Neural progenitor cell (in vitro differentiated cells): ENCODE measurements around the gene BRD1. TPM values are rescaled to one million over a fixed set of nuclear protein-coding genes. Genes with fewer than 3 reads are reported as not detected.
"Not testable (repeated sequence)": the region's sequence is repeated elsewhere in the genome, so short reads cannot be mapped to it uniquely, and the experiment has no call there.

ENCODE experiments used
- DNase-seq: peaks from one replicate; pipeline ENCODE4 v3.0.0-alpha.2; 2016; ENCODE audit warnings: low spot score
- H2AFZ ChIP-seq: fragments of 200-600 bp; sonication (generic); replicated peaks from 2 replicates; pipeline ENCODE4 v1.6.1; 2016; ENCODE audit warnings: antibody characterized with exemption
- H3F3A ChIP-seq: fragments of 200-600 bp; sonication (generic); 2 replicates; pipeline ENCODE4 v1.6.1; 2016; ENCODE audit warnings: antibody characterized with exemption, low read depth
- H3K27ac ChIP-seq: fragments of 200-600 bp; sonication (generic); 2 replicates; pipeline ENCODE4 v1.5.1; 2016; ENCODE audit warnings: mild to moderate bottlenecking
- H3K27me3 ChIP-seq: fragments of 200-600 bp; sonication (generic); 2 replicates; pipeline ENCODE4 v1.6.1; 2016; ENCODE audit warnings: mild to moderate bottlenecking, moderate library complexity
- H3K36me3 ChIP-seq: fragments of 200-600 bp; sonication (generic); 2 replicates; pipeline ENCODE4 v1.5.1; 2016
- H3K4me1 ChIP-seq: fragments of 200-600 bp; sonication (generic); 2 replicates; pipeline ENCODE4 v1.6.1; 2016; ENCODE audit warnings: mixed run types
- H3K4me2 ChIP-seq: fragments of 200-600 bp; sonication (generic); 2 replicates; pipeline ENCODE4 v1.6.1; 2016
- H3K4me3 ChIP-seq: fragments of 200-600 bp; sonication (generic); 2 replicates; pipeline ENCODE4 v1.5.1; 2016
- H3K79me2 ChIP-seq: fragments of 200-600 bp; sonication (generic); 2 replicates; pipeline ENCODE4 v1.6.1; 2016; ENCODE audit warnings: low read depth
- H3K9ac ChIP-seq: fragments of 200-600 bp; sonication (generic); 2 replicates; pipeline ENCODE4 v1.6.1; 2016
- H3K9me3 ChIP-seq: fragments of 200-600 bp; sonication (generic); 2 replicates; pipeline ENCODE4 v1.5.1; 2016; ENCODE audit warnings: low read depth
- H4K20me1 ChIP-seq: fragments of 200-600 bp; sonication (generic); 2 replicates; pipeline ENCODE4 v1.6.1; 2016; ENCODE audit warnings: low read depth
- H3K27ac Mint-ChIP-seq: 3 replicates; pipeline ENCODE4 v1.8.0; 2021; ENCODE audit warnings: mixed read lengths
- H3K27me3 Mint-ChIP-seq: 2 replicates; pipeline ENCODE4 v1.8.0; 2022; ENCODE audit warnings: low read depth, mild to moderate bottlenecking, inconsistent platforms, moderate library complexity, mixed read lengths; ENCODE audit not compliant: insufficient read depth
- H3K36me3 Mint-ChIP-seq: 3 replicates; pipeline ENCODE4 v1.8.0; 2021; ENCODE audit warnings: mixed read lengths
- H3K4me1 Mint-ChIP-seq: 3 replicates; pipeline ENCODE4 v1.8.0; 2021; ENCODE audit warnings: mixed read lengths
- H3K4me3 Mint-ChIP-seq: 3 replicates; pipeline ENCODE4 v1.8.0; 2021; ENCODE audit warnings: mild to moderate bottlenecking, moderate library complexity, mixed read lengths
- H3K9me3 Mint-ChIP-seq: 3 replicates; pipeline ENCODE4 v1.8.0; 2020; ENCODE audit warnings: mixed read lengths
- EZH2 ChIP-seq: fragments of 200-600 bp; sonication (generic); IDR thresholded peaks from 2 replicates; pipeline ENCODE4 v1.6.1; 2017; ENCODE audit warnings: antibody characterized with exemption, mild to moderate bottlenecking, moderate library complexity
- EZH2phosphoT487 ChIP-seq: fragments of 200-600 bp; sonication (generic); IDR thresholded peaks from 2 replicates; pipeline ENCODE4 v1.6.1; 2017; ENCODE audit warnings: antibody characterized with exemption
- total RNA-seq: library from RNA; depleted of rRNA; stranded (reverse); fragments of >200 nt; gene quantifications from 2 replicates; pipeline ENCODE4 v1.2.3, GENCODE V29; 2015; ENCODE audit warnings: low replicate concordance
- TF ChIP-seq, protein P1 (sequence below): fragments of 200-600 bp; sonication (generic); IDR thresholded peaks from 2 replicates; pipeline ENCODE4 v1.5.1; 2017; ENCODE audit warnings: antibody characterized with exemption, mild to moderate bottlenecking

Gene BRD1
- total RNA-seq, 1 donor from 2014 or later, result 31.2 TPM

DNA sequence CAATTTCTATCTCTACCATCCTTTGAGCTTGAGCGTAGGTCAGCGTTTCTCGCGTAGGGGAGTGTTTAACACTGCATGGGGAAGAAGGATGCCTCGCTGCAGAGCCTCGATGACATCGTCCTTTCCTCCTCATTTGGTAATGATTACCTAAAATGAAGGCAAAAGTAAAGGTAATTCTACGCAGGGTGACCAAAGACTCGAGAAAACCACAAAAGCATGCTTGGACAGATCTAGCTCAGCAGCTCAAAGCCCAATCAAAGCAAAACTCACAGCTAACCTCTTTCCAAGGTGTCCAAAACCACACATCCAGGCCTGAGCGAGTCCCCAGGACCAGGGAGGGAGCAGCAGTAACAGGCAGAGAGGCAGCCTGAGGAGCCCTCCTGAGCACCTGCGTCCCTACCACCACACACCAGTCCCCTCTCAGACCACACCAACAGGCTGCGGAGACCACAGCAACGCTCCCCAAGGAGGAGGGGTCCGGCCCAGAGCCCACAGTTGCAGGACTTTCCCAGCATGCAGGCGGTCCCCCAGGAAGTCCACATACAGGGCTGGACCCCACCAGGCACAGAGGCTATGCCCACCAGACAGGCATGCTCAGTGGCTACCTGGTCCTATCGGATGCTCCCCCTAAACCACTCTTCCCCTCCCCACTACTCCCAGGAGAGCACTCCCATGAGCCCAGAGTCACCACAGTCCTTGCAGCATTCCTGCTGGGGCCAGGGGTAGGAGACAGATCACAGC is 3.3 kb downstream of the BRD1 start:
- H3K4me3 Mint-ChIP-seq, result peak overlapping the region; percentile 91
- no peaks in the 10 kb centered on the region for H3F3A ChIP-seq
- no peak for DNase-seq
- peaks cover 1% of the 10 kb centered on the region for H3K9me3 Mint-ChIP-seq
- H3K79me2 ChIP-seq, result peaks cover 83% of the 10 kb centered on the region
- H3K9me3 ChIP-seq, result no peaks in the 10 kb centered on the region
- H3K4me1 ChIP-seq, result peaks cover 11% of the 10 kb centered on the region
- no peak overlapping the region for H3K4me2 ChIP-seq
- peaks cover 76% of the 10 kb centered on the region for H4K20me1 ChIP-seq
- H3K9ac ChIP-seq, result no peak overlapping the region
- H3K4me3 ChIP-seq, result no peak overlapping the region
- no peak overlapping the region for H2AFZ ChIP-seq
- peaks cover 9% of the 10 kb centered on the region for H3K27me3 Mint-ChIP-seq
- H3K27ac ChIP-seq, result no peak overlapping the region
- H3K36me3 ChIP-seq, result no peaks in the 10 kb centered on the region
- H3K27me3 ChIP-seq, result no peaks in the 10 kb centered on the region
- H3K36me3 Mint-ChIP-seq, result peaks cover 36% of the 10 kb centered on the region
- peaks cover 26% of the 10 kb centered on the region for H3K4me1 Mint-ChIP-seq
- H3K27ac Mint-ChIP-seq, result no peak overlapping the region
- no peak for TF ChIP-seq EZH2phosphoT487
- no peak for TF ChIP-seq EZH2
- TF ChIP-seq, protein P1, sequence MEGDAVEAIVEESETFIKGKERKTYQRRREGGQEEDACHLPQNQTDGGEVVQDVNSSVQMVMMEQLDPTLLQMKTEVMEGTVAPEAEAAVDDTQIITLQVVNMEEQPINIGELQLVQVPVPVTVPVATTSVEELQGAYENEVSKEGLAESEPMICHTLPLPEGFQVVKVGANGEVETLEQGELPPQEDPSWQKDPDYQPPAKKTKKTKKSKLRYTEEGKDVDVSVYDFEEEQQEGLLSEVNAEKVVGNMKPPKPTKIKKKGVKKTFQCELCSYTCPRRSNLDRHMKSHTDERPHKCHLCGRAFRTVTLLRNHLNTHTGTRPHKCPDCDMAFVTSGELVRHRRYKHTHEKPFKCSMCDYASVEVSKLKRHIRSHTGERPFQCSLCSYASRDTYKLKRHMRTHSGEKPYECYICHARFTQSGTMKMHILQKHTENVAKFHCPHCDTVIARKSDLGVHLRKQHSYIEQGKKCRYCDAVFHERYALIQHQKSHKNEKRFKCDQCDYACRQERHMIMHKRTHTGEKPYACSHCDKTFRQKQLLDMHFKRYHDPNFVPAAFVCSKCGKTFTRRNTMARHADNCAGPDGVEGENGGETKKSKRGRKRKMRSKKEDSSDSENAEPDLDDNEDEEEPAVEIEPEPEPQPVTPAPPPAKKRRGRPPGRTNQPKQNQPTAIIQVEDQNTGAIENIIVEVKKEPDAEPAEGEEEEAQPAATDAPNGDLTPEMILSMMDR, result no peak

DNA sequence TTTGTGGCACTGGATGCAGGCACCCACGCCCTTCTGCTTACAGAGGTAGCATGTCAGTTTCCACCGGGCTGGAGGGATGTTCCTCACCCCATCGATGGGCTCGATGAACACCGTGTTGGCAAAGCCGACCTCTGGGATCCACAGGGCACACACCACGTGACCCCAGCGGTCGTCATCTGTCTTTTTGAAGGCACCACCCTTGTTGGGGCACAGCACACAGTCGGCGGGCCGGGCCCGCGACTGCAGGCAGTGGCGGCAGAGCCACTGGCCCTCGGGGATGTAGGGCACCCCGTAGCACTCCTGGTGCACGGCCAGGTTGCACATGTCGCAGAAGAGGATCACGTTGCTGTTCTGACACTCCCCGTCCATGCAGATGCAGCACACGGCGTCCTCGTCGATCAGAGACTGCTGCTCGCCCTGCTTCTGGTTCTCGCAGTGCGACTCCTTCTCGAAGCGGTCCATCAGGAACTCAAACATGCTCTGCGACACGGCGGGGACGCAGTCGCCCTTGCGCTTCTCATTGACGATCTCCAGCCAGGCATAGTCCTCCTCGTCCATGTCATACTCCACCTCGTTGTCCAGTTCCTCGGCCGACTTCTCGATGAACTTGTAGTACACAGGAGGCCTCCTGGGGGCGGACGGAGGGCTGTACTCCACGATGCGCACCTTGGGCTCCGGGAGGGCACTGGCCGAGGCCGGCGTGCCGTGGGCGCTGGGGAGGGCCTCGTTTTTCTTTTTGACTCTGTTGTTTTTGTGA is 4.2 kb downstream of the BRD1 start:
- H3K27ac Mint-ChIP-seq, result no peak overlapping the region
- Histone ChIP-seq H3K9ac (no peak overlapping the region), H3K27ac (no peak overlapping the region), H4K20me1 (peaks cover 85% of the 10 kb centered on the region), H3K4me1 (peaks cover 11% of the 10 kb centered on the region), H3K79me2 (peaks cover 92% of the 10 kb centered on the region), H3F3A (no peaks in the 10 kb centered on the region), H3K27me3 (no peaks in the 10 kb centered on the region), H3K4me3 (no peak overlapping the region), H3K4me2 (no peak overlapping the region), H3K36me3 (no peaks in the 10 kb centered on the region), H3K9me3 (no peaks in the 10 kb centered on the region), H2AFZ (no peak overlapping the region)
- H3K4me1 Mint-ChIP-seq, result peaks cover 26% of the 10 kb centered on the region
- peaks cover 39% of the 10 kb centered on the region for H3K36me3 Mint-ChIP-seq
- H3K27me3 Mint-ChIP-seq, result peaks cover 9% of the 10 kb centered on the region
- H3K9me3 Mint-ChIP-seq, result no peaks in the 10 kb centered on the region
- no peak for TF ChIP-seq EZH2phosphoT487
- TF ChIP-seq EZH2, result no peak
- H3K4me3 Mint-ChIP-seq, result peak overlapping the region; percentile 64
- DNase-seq, result no peak

DNA sequence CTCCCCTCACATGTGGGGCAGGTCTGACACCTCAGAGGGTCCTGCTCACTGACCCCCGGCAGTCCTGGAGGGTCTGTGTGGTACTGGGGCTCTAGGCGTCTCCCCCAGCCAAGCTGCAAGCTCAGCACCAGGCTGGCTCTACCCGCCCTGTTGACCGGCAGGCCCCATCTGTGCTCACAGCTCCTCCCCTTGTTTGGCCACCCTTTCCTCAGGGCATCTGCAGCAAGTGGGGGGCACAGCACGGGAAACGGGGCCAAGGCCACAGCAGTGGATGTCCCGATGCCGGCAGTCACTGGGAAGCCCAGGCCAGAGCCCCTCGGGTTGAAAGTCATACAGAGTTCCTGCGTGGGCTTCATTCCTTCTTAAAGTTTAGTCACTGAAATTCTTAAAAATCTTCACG is 5.9 kb downstream of the BRD1 start:
- H4K20me1 ChIP-seq, result peaks cover 100% of the 10 kb centered on the region

DNA sequence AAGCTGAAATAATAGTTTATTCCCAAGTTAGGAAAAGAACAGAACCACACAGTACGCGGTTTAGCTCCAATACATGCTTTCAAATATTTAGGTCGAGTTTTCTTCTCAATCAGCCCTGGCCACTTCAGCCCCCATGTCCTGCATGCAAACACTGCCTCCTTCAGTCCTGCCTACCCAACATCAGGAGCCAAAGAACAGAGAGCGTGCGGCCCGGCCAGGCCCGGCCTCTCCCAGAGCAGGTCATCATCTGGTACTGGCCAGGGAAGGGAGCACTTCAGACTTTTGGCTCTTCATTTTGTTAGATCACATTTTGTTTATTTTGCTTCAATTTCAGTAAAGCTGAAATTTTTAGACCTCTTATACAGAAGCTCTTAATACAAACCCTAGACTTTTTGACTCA is 6.7 kb downstream of the BRD1 start:
- no peak for DNase-seq
- H3K27me3 Mint-ChIP-seq, result peaks cover 9% of the 10 kb centered on the region
- H3K79me2 ChIP-seq, result peaks cover 100% of the 10 kb centered on the region
- no peaks in the 10 kb centered on the region for H3F3A ChIP-seq
- H3K27ac Mint-ChIP-seq, result no peak overlapping the region
- H3K9me3 ChIP-seq, result no peaks in the 10 kb centered on the region
- TF ChIP-seq, protein P1, result no peak
- TF ChIP-seq EZH2phosphoT487 (no peak), EZH2 (no peak)
- H3K4me2 ChIP-seq, result no peak overlapping the region
- H3K4me1 ChIP-seq, result peaks cover 7% of the 10 kb centered on the region
- H4K20me1 ChIP-seq, result peaks cover 100% of the 10 kb centered on the region
- no peak overlapping the region for H2AFZ ChIP-seq
- peaks cover 23% of the 10 kb centered on the region for H3K4me1 Mint-ChIP-seq
- no peaks in the 10 kb centered on the region for H3K9me3 Mint-ChIP-seq
- H3K36me3 ChIP-seq, result no peaks in the 10 kb centered on the region
- peak overlapping the region; percentile 16 for H3K9ac ChIP-seq
- no peak overlapping the region for H3K4me3 Mint-ChIP-seq
- no peak overlapping the region for H3K4me3 ChIP-seq
- no peak overlapping the region for H3K27ac ChIP-seq
- no peaks in the 10 kb centered on the region for H3K27me3 ChIP-seq
- peaks cover 56% of the 10 kb centered on the region for H3K36me3 Mint-ChIP-seq

More for the DNA sequence above, 5.9 kb downstream of the BRD1 start:
- not testable (repeated sequence) for H3K4me3 ChIP-seq, H3K9me3 ChIP-seq, H3F3A ChIP-seq, H3K27ac ChIP-seq, H3K4me3 Mint-ChIP-seq, H3K27ac Mint-ChIP-seq, H3K27me3 ChIP-seq, H3K27me3 Mint-ChIP-seq, H3K9me3 Mint-ChIP-seq, H3K36me3 ChIP-seq, H3K4me2 ChIP-seq, H2AFZ ChIP-seq, DNase-seq, H3K9ac ChIP-seq
- Mint-ChIP-seq H3K36me3 (peaks cover 56% of the 10 kb centered on the region), H3K4me1 (peaks cover 26% of the 10 kb centered on the region)
- Histone ChIP-seq H3K79me2 (peaks cover 100% of the 10 kb centered on the region), H3K4me1 (peaks cover 11% of the 10 kb centered on the region)
